Measurements from ENCODE around the gene XRCC6. TPM values are rescaled to one million over a fixed set of nuclear protein-coding genes. Genes with fewer than 3 reads are reported as not detected.
A peak's percentile ranks its signal among the peaks of the same experiment; 100 is the strongest.

The XRCC6 gene
- total and polyA plus RNA-seq, 2 of the 13 experiments (the other 11 are each of a cell fraction or from before 2014, with no cell fraction given): 124 to 625 TPM

- TF ChIP-seq THAP9 (CRISPR knock-in tag; IDR thresholded peaks at IDR 0.05; ENCODE audit: borderline replicate concordance): peak; percentile 31; the same call in 1 of the 2 replicates
- TF ChIP-seq SAFB2 (CRISPR knock-in tag; IDR thresholded peaks at IDR 0.05; ENCODE audit: borderline replicate concordance, low read depth): no peak
- TF ChIP-seq RBM39 (IDR thresholded peaks at IDR 0.05; ENCODE audit: low read depth, low read length, poor library complexity, severe bottlenecking): no peak
- TF ChIP-seq KLF16 (CRISPR knock-in tag; IDR thresholded peaks at IDR 0.05): no peak
- no peak for TF ChIP-seq PAWR (CRISPR knock-in tag; IDR thresholded peaks at IDR 0.05; ENCODE audit: borderline replicate concordance)
- no peak for TF ChIP-seq AKAP8 (CRISPR knock-in tag; IDR thresholded peaks at IDR 0.05)
- TF ChIP-seq NFE2 (CRISPR knock-in tag; IDR thresholded peaks at IDR 0.05): no peak
- no peak for TF ChIP-seq ZNF460 (CRISPR knock-in tag; IDR thresholded peaks at IDR 0.05; ENCODE audit: borderline replicate concordance)
- TF ChIP-seq ZNF746 (CRISPR knock-in tag; IDR thresholded peaks at IDR 0.05): no peak
- TF ChIP-seq ZNF121 (CRISPR knock-in tag; IDR thresholded peaks at IDR 0.05): no peak
- no peak for TF ChIP-seq ZNF224 (CRISPR knock-in tag; IDR thresholded peaks at IDR 0.05)
- TF ChIP-seq NR2F1 (CRISPR knock-in tag; IDR thresholded peaks at IDR 0.05): no peak
- no peak for TF ChIP-seq ZFP36L2 (CRISPR knock-in tag; IDR thresholded peaks at IDR 0.05)
- no peak for TF ChIP-seq ZFP90 (CRISPR knock-in tag; IDR thresholded peaks at IDR 0.05; ENCODE audit: borderline replicate concordance)
- no peak for TF ChIP-seq ZSCAN5A (CRISPR knock-in tag; IDR thresholded peaks at IDR 0.05; ENCODE audit: borderline replicate concordance)
- no peak for TF ChIP-seq ZNF33A (CRISPR knock-in tag; IDR thresholded peaks at IDR 0.05; ENCODE audit: borderline replicate concordance)
- TF ChIP-seq AFF4 (CRISPR knock-in tag; IDR thresholded peaks at IDR 0.05): no peak
- no peak for TF ChIP-seq RNF219 (CRISPR knock-in tag; IDR thresholded peaks at IDR 0.05)
Observed at GRCh38 chr22:41596776-41597634, 24.1 kb upstream of the XRCC6 start (continued).
